NB4 (cell line): ENCODE measurements around the gene LRP11.

Experiments
- POLR2A ChIP-seq: IDR thresholded peaks from 2 replicates; pipeline ENCODE4 v1.6.1; 2011; ENCODE audit warnings: mild to moderate bottlenecking; ENCODE audit not compliant: insufficient read length; ENCODE audit errors: extremely low read depth
- TF ChIP-seq, protein P1 (sequence below): IDR thresholded peaks from one replicate; pipeline ENCODE4 v1.5.1; 2012; ENCODE audit warnings: low read depth, low read length

- TF ChIP-seq, protein P1, sequence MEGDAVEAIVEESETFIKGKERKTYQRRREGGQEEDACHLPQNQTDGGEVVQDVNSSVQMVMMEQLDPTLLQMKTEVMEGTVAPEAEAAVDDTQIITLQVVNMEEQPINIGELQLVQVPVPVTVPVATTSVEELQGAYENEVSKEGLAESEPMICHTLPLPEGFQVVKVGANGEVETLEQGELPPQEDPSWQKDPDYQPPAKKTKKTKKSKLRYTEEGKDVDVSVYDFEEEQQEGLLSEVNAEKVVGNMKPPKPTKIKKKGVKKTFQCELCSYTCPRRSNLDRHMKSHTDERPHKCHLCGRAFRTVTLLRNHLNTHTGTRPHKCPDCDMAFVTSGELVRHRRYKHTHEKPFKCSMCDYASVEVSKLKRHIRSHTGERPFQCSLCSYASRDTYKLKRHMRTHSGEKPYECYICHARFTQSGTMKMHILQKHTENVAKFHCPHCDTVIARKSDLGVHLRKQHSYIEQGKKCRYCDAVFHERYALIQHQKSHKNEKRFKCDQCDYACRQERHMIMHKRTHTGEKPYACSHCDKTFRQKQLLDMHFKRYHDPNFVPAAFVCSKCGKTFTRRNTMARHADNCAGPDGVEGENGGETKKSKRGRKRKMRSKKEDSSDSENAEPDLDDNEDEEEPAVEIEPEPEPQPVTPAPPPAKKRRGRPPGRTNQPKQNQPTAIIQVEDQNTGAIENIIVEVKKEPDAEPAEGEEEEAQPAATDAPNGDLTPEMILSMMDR = no peak
- no peak for TF ChIP-seq POLR2A
These were observed 35.9 kb upstream of the LRP11 start for GRCh38 chr6:149899926-149900619.
